HG03457 (cell line): ENCODE results near the gene TNFRSF1B.

ENCODE experiments used
- ATAC-seq: cut with Tn5 transposase; IDR thresholded peaks from one replicate; pipeline ENCODE4 v1.9.1; 2021; ENCODE audit warnings: moderate number of reproducible peaks; ENCODE audit not compliant: unreplicated experiment

TNFRSF1B gene

GRCh38 chr1:12173631-12174121 is 6.9 kb downstream of the TNFRSF1B start:
- ATAC-seq = no peak

- no peak for ATAC-seq
Observed at GRCh38 chr1:12174924-12175810, 8.4 kb downstream of the TNFRSF1B start.

DNA sequence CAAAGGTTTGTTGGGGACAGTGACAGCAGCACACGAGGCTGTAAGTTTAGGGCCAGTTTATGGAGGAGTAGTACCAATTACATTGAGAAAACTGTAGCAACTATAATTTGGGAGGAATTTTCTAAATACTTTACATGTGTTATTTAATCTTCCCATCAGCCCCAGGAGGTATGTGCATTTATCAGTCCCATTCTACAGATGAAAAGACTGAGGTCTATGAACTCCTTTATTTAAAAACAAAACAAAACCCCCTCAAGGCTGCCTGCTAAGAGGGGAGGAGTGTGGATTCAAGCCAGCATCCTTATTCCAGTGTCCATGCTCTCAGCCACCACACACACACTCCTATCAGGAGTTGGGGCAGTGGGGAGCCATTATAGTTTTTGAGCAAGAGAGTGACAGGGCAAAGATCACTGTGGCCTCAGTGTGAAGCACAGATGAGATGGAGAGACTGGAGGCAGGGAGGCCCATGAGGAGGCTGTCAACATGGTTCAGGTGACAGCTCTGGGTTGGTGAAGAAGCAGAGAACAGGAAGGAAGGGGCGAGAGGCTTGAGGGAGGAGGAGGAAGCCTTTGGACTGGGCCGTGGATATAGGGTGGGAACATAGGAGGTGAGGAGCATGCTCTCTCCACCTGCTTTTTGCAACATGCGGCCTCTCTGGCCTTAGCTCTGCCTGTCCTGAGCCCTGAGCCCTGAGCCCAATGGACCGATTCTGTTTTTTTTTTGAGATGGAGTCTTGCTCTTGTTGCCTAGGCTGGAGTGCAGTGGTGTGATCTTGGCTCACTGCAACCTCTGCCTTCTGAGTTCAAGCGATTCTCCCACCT is 9.7 kb downstream of the TNFRSF1B start:
- no peak for ATAC-seq

DNA sequence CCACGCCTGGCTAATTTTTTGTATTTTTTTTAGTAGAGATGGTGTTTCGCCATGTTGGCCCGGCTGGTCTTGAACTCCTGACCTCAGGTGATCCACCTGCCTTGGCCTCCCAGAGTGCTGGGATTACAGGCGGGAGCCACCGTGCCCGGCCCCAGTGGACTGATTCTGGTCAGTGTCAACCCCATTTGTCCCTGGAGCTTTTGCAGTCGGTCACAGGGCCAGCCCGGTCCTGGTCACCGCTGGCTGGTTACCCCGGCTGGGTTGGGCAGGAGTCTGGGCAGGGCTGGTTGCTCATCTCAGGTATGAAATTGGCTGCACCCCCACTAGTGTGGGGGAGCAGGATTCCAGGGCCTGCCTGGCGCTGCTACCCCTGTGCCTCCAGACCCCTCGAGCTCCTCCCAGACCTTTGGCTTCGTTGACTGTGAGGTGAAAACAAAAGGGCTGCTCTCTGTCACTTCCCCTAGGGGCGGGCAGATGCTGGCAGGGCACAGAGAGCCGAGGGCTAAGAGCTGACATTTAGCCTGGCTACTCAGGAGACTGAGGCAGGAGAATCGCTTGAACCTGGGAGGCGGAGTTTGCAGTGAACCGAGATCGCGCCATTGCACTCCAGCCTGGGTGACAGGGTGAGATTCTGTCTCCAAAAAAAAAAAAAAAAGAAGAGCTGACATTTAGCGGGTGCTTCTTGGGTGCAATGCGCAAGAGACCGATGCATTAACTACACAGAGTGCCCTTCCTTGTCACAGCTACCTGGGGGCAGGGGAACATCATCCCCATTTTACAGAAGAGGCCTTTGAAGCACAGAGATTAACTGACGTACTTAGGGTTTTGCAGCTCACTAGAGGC is 10.6 kb downstream of the TNFRSF1B start:
- ATAC-seq = no peak

DNA sequence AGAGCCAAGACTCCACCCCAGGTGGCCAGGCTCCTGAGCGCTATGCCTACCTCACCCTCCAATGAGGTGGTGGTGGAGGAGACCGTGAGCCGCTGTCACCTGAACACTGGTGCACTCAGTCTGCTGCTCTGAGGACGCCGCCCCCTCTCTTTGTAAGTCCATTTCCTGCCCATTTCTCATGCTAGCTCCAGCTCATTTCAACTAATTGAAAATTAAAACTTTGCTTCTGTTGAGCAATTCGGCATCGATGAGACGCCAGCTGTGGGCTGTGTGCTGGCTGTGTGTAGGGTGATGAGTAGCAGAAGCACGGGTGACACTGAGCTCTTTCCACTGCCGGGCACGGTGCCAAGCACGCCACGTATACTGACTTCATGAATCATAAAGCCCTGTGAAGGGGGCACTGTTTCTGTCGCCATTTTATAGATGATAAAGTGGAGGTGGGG is 11.2 kb downstream of the TNFRSF1B start:
- no peak for ATAC-seq

GRCh38 chr1:12178511-12178910 is 11.7 kb downstream of the TNFRSF1B start:
- no peak for ATAC-seq

DNA sequence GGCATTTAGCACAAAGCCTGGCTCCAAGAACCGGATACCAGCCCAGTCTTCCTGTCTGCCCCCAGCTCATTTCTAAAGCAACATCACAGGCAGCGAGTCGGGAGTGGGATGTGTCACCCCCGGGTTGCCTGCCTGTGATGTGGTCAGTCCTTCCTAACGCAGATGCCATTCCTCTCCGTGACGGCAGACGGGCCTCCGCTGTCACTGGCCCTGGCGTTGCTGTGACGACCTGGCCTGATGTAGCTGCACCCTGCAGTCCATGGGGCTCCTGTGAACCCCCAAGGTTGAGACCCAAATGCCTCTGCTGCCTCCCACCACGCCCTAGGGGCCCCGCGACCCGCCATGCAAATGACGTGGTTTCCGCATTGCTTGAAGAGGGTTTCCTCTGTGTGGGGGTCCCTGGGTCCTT is 12.3 kb downstream of the TNFRSF1B start:
- no peak for ATAC-seq

- ATAC-seq = no peak
Observed at GRCh38 chr1:12179676-12180075, 12.9 kb downstream of the TNFRSF1B start.

DNA sequence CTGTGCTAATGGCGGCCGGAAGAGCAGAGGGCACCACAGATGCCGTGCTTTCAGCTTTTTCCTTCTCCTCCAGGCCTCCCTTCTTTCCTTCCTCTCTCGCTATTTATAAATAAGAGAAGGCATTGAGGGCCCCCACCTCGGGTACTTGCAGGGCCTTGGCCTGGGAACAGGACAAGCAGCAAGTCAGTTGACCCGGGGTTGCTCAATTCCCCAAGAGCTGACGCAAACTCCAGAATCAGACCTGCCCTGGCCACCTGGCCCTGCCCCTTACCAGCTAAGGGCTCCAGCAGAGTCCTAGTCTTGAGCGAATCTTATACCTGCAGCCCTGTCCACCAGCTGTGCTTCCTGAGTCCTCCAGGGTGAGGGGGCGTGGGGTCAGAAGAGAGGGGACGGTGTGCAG is 13.5 kb downstream of the TNFRSF1B start:
- no peak for ATAC-seq

DNA sequence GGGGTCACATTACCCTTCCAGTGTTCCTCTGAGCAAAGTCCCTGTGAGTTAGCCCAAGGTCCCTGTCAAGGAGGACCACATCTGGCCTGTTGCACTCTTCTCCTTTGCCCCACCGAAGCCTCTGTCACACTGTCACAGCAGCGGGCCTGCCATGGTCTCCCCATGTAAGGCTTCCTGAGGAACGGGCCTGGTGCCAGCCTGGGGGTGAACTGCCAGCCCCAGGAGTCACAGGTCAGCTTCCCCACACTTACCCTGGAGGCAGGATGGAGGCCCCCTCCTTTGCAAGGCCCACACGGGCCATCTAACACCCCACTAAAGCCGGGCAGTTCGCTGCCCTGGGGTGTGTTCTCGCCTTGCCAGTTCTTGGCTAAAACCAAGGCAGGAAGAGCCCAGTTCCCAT is 14.1 kb downstream of the TNFRSF1B start:
- ATAC-seq = no peak

- ATAC-seq = no peak
Observed at GRCh38 chr1:12181568-12181967, 14.8 kb downstream of the TNFRSF1B start.

DNA sequence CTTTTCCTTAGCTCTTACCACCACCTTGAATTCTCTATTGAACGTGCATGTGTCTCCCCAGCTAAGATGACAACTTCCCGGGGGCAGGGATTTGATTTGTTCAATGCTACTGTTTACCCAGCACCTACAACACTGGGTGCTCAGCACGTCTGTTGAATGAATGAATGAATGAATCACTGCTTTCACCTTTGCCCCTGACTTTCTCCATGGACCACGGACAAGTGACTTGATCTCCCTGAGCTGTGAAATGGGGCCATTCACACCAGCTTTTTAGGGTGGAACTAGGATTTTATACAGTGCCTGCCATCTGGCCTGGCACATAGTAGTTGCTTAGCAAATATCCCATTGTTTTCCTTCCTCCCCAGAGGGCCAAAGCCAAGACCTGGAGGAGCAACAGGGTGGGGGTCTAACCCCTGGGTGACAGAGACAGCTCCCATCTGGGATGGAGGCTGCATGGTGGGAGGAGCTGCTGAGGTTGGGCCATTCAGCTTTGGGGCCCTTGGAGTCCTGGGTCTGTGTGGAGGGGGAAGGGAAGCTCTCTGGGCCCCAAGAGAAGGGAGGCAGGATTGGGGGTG is 15.7 kb downstream of the TNFRSF1B start:
- no peak for ATAC-seq

DNA sequence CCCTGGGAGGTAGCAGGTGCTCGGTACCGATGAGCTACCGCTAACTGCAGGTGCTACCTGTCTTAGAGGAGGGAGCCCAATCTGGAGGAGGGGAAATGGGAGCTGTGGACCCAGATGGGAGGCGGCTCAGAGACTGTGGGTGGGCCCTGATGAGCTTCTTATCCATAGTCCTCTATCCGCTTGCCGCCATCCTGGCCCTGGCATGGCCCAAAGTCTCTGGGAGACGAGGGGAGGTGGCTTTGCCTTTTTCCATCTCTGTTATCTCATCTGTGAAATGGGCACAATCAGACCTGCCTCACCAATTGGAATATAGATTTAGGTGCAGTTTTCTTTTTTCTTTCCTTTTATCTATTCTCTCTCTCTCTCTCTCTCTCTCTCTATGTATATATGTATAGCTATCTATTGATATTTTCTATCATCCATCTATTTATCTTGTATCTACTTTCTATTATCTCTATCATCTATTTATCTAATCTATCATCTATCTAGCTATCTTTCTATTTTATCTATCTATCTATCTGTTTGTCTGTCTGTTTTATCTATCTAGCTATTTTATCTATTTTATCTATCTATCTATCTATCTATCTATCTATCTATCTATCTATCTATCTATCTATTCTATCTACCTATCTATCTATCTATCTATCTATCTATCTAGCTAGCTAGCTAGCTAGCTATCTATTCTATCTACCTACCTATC is 16.5 kb downstream of the TNFRSF1B start:
- no peak for ATAC-seq

GRCh38 chr1:12184008-12184681 is 17.4 kb downstream of the TNFRSF1B start:
- no peak for ATAC-seq

DNA sequence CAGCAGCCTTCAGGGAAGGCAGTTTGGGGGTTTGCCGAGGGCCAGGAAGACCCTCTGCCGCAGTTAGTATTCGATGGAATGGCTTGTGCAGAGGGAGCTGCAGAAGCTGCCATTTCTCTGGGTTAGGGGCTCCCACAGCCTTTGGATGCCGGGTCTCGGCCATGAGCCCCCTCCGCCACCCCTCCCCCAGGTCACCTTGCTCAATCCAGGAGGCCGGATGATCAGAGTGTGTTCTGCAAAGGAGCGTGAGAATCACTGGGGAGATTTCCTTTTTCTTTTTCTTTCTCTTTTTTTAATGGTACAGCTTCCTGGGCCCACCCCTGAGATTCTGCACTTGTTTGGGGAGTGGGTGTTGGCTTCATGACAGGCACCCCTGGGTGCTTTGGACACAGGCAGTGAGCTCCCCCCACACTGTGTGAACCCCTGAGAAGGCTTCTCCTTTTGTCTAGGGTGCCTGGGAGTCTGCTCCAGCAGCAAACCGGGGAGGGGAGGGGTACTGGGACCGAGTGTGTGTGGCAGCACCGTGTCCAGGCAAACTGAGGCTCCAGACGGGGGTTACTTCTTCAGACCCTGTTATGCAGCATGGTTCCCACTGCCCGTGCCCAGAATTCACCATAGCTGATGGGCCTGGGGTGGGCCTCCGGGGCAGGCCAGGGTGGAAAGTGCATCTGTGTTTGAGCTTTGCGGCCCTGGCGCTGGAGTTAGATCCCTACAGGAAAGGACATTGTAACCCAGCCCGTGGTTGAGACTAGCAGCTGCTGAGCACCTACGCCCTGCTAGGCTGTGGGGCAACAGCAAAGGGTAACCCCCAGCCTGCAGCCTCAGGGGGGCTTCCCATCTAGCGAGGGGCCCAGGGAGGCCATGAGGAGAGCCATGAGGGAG is 18.5 kb downstream of the TNFRSF1B start:
- ATAC-seq = no peak

- ATAC-seq = no peak
Observed at GRCh38 chr1:12185918-12186678, 19.3 kb downstream of the TNFRSF1B start.

- no peak for ATAC-seq
Observed at GRCh38 chr1:12186679-12186985, 19.8 kb downstream of the TNFRSF1B start.

DNA sequence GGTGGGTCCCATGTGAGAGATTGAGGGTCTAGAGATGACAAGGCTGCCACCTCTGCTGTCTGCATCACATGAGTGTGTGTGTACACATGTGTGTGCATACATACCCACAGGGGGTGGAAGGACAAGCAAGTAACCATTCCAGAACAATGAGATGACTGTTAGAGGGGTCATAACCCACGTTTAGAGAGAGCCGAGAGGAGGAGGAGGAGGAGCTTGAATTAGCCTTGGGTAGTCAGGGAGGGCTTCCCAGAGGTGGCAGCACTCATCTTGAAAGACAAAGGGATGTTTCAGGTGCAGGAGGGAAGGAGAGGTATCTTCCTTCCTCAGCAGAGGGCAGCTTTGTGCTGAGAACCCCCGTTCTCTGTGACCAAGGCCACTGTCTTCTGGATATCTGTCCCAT is 21.3 kb downstream of the TNFRSF1B start:
- ATAC-seq = no peak
